Ureter (tissue), 1 donor: ENCODE data around the gene MRPS11. TPM values are rescaled to one million over a fixed set of nuclear protein-coding genes. Genes with fewer than 3 reads are reported as not detected.
"Not testable (repeated sequence)": the region's sequence is repeated elsewhere in the genome, so short reads cannot be mapped to it uniquely, and the experiment has no call there.

Experiments
- DNase-seq: peaks from one replicate; pipeline ENCODE4 v3.0.0-alpha.2; 2020; ENCODE audit warnings: low spot score
- total RNA-seq: library from RNA; stranded (reverse); gene quantifications from one replicate; pipeline ENCODE4 v1.2.4, GENCODE V29; 2023
- donor health status: DM: yes; HTN: yes; CAD: no.

MRPS11 gene
- total RNA-seq, 1 donor from 2014 or later: 46.9 TPM

DNA sequence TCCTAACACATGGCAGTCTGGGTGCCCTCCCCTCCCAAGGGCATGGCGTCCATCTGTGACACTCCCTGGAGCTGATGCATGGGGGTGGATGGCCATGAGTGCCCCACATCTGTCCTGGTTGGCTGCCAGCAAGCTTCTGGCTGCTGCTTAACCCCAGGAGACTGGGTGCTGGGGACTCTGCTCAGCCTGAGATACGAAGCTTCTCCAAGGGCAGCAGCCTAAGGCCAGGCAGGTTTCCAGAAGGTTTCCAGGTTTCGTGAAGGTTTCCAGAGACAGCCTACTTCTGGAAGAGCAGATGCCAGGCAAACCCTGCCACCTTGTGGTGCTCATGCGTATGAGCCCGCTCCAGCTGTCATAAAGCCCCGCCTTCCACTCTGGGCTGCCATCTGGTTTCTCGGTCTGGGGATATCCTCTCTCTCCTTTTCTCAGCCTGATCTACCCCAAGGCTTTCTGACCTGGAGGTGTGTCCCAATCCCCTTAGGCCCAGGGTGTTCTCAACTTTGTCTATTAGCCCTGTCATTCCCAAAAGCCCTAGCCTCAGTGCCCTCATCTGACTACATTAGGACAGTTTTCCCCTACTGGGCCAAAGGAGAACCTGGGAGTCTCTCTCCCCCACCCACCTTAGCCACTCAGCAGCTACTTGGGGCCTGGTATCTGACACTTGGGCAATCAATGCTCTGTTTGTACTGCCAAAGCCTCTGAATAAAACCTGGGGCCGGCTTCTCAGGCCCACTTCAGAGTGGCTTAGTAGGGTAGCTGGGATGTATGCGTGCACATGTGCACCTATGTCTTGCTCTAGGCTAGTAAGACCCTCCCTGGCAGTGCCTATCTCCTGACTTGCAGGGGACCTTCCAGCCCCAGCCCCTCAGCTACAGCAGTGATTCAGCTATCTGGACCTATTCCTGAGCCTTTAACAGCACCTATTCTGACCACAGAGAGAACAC, 12.4 kb upstream of the MRPS11 start:
- peak; percentile 57 for DNase-seq

DNA sequence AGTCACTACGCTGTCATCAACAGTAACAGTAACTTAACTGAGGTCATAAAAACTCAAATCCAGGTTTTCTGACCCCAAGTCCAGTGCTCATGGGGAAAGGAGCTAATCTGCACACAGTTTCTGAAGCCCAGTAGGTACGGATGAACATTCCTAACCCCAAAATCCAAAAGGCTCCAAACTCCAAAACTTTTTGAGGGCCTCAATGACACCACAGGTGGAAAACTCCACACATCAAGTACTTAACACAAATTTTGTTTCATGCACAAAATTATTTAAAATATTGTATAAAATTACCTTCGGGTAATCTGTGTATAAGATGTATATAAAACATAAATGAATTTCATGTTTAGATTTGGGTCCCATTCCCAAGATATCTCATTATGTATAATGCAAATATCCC, 10.8 kb upstream of the MRPS11 start:
- DNase-seq: no peak

DNA sequence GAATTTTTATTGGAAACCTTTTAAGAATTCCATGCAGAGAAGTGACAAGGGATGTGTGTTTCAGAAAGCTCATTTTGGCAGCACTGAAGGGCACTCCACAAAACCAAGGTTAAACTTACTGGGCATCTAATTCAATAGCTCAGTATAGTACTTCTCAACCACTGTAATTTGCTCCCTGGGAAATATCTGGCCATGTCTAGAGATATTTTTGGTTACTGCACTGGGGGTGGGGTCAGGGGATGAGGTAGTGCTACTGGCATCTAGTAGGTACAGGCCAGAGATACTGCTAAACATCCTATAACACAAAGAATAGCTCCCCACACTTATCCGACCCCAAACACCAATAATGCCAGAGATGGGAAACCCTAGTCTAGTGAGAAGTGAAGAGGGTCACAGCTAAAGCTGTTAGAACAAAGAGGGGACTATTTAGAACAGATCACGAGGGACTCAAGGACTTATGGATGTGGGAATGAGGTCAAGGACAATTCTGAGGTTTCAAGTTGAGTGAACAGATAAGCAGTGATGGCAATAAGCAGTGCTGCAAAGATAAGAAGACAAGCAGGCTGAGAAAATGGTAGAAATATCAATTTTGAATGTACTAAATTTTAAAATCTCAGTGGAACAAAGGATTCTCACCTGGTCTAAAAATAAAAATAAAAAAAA, 3.5 kb upstream of the MRPS11 start:
- no peak for DNase-seq

DNA sequence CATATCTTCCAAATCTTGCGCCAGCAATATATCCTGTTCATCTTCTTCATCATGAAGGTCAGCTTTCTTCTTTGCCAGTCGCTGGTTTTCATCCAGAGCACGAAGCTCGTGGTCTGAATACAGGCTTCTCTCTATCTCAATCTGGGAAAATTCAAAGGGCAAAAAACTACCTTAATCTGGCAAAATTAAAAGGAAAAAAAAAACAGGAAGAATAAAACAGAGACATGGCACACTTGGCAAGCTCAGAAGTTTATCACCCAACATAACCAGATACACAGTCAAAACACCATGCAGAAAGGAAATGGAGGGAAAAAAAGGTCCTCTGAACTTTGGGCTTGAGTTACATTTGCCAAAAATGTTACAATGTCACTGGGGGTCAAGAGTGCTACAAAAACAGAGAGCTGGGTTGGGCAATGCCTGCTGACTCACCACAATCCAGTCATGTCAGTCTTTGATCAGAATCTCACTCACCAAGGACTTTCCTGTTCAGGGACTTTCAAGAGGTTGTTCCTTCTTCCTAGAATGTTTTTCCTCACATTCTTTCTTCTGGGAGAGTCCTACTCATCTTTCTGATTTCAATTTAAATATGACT, 1.8 kb upstream of the MRPS11 start:
- no peak for DNase-seq

DNA sequence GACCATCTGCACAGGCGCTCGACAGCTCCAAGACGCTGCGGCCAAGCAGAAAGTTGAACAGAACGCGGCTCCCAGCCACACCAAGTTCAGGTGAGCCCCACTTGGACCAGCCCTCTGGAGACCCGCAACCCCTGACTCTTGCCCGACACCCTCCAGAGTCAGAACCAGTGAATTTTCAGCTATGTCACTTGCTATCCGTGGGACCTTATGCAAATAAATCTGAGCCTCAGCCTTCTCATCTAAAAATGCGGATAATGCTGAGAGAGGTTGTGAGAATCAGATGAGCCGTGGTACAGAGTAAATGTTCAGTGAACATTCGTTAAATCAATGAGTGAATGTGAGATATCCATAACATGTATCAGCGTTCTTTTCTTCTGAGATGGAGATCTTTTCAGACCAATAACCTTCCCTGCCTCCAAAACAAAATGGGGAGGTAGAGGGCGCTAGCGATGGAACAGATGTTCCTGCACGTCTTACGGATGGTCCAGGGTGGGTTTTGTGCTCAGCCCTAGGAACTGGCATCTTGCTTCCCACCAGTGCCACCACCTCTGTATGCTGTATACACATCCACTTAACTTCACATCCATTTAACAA, 524 bp downstream of the MRPS11 start:
- DNase-seq: peak; percentile 29

DNA sequence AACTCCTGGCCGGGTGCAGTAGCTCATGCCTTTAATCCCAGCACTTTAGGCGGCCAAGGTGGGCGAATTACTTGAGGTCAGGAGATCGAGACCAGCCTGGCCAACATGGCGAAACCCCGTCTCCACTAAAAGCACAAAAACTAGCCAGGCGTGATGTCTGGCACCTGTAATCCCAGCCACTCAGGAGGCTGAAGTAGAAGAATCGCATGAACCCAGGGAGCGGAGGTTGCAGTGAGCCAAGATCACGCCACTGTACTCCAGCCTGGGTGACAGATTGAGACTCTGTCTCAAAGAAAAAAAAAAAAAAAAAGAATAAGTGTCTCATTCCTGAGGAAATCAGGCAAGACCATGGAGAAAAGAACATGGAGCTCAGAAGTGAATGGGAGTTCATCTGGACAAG, 1.2 kb downstream of the MRPS11 start:
- peak; percentile 37 for DNase-seq

DNA sequence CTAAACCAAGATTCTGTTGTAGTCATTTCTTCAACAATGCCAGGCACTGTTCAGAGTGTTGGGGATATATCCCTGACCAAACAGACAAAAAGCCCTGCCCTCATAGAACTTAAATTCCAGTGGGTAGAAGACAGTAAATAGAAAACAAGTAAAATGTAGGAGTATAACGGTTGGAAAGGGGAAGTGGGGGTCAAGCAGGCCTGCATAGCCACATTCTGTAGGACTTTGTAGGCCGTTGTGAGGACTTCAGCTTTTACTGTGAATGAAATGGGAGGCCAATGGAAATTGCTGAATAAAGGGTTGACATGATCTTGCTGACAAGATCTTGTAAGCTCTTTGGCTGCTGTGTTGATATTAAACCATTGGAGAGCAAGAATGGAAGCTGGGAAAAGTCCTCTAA, 1.8 kb downstream of the MRPS11 start:
- no peak for DNase-seq

DNA sequence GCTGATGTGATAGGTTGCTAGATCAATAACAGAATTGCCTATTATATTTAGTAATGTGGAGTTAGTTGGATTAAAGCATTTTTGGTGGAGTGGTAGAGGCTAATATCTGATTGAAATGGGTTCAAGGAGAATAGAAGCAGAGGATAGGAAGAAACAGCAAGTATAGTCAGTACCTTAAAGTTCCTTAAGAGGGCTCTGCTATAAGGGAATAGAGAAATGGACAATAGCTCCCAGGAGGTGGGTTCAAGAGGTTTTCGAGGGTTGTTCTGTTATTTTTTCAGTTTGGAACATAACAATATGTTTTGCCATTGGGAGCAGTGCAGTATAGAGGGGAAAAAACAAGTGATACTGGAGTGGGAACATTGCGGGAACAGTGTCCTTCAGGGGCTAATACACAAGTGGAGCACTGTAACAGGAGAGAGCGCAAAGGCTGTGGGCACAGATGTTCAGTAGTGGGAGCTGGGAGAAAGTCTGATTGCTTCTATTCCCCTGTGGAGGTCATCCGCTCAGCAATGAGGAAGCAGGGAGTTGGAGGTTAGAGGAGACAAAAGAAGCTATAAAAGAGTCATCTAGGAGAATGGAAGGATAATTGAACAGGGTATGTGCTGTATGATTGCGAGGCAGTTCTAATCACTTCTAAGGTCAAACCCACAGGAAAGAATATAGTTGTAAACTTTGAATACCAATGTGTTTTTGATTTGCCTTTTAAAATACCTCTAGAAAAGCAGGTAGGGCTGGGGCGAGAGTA, 3.3 kb downstream of the MRPS11 start:
- DNase-seq: no peak

DNA sequence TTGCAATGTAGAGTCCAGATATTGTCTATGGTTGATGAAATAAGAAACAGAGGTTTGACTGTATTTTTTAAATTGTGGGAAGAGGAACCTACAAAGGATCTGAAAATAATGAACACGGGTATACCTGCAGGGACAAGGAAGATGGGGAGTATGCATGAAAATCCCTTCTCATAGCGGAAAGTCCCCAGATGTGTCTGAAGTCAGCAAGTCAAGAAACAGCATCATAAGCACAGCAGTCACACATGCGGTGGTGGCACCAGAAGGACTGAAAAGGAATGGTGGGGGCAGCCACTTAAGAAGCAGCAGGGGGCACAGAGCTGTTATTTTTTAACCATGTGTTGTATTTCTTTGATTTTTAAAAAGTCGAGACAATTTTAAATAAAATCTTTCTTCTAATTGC, 4.7 kb downstream of the MRPS11 start:
- DNase-seq: no peak

DNA sequence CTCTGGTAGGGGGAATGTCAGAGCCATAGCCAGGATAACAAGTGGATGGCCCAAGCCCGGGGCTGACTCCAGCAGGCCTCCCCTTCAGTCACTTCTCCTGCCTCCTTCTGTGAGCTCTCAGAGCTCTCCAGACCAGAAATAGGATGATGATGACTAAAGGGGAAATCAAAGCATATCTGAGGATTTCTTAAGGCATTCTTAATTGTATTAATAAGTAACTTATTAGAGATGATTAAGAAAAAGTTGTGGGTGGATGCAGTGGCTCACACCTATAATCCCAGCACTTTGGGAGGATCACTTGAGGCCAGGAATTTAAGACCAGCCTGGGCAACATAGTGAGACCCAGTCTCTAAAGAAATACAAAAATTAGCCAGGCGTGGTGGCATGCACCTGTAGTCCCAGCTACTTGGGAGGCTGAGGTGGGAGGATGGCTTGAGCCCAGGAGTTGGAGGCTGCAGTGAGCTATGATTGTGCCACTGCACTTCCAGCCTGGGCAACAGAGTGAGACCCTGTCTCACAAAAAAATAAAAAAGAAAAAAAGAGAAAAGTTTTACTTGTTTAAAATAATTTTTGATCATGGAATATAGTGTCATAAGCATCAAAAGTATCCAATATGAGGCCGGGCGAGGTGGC, 6.3 kb downstream of the MRPS11 start:
- not testable (repeated sequence) for DNase-seq

DNA sequence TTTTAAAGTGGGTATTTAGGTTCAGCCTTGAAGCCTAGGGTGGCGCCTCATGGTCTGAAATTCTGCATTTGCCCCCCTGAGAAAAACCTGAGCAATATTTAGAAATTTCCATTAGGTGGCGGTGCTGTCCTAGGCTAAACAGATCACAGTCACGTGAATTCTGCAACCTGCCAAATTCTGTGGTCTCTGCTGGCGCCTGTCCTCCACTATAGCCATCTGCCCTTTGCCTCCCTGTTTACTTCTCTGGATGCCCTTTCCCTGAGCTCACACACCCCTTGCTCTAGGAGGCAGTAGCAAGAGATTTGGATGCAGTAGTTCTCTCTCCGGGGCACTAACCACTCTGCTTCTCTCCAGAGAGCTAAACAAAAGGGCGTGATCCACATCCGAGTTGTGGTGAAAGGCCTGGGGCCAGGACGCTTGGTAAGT, 9.1 kb downstream of the MRPS11 start:
- no peak for DNase-seq

DNA sequence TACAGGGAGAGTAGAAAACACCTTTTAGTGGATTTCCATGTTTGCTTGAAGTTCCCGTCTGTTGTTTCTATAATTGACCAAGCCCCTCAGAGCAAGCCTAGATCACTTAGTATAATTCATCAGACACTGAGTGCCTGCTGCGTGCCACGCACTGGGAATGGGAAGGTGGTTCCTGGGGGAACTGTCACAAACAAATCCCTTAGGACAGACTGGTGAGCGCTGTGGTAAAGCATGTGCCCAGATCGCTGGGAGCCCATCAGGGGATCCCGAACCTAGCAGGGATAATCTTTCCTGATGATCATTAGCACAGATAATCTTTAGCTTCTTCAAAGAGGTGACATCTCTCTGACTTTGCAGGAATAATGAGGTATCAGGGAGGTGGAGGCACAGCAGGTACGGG, 9.6 kb downstream of the MRPS11 start:
- no peak for DNase-seq

DNA sequence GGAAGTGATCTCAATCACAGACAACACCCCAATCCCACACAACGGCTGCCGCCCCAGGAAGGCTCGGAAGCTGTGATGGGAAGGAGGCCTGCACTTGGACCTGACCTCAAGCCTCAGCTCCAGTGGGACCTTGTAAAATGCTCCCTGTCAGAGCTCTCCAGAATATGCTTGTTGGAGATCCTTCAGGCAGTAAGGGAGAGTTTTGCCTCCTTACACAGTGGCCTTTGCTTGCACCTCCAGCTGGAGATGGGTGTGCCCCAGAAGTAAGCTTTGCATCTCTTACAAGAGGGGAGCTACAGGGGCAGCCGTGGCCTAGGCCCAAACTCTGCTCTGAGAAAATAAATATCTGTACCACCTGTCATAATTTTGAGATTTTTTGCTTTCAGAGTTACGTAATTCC, 10.4 kb downstream of the MRPS11 start:
- no peak for DNase-seq

DNA sequence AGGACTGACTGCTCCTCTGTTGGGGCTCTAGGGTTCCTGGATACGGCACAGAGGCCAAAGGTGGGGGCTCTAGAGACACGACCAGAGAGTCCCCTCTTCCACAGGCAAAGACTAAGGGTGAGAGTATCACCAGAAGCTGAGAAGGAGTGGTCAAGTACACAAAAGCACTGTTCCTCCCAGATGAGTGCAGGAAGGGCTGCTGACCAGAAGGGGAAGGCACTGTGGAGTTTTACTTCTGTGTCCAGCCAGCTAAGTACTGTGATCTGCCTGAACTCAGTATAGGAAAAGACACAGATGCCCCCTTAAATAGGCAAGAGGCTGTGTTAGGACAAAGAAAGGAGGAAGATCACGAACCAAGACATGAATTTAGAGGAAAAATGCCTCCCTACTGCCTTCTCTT, 11.7 kb downstream of the MRPS11 start:
- DNase-seq: no peak

DNA sequence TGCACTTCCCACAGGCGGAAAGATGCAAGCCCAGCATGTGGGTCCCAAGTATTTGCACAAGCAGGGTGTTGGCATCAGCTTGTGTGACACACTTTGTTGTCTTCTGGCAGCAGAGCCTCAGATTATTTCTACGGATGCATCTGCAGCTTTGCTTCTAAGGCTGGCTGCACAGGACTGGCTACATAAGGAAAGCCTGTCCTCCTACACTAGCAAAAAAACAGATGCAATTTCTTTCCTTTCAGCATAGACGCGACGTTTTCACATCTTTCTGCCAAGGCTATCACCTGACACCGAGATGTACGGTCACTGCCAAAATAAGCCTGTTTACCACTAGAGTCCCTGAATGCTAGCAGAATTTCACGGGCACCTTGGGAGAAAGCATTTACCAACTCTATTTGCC, 13.5 kb downstream of the MRPS11 start:
- DNase-seq: no peak

DNA sequence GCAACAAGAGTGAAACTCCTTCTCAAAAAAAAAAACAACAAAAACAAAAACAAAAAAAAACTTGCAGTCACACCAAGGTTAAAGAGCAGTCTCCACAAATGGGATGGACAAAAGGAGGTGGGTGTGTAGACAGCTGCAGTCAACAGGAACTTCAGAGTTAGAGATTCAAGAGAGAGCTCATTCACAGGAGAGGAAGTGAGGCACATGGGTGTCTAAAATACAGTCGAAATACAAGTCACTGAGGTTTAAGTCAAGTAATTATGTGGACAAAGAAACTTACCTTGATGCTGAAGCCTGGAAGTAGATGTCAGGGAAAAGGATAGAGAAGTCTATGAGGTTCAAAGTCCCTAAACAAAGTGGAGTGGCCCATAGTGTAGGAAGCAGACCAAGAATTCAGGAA, 14.8 kb downstream of the MRPS11 start:
- DNase-seq: no peak

DNA sequence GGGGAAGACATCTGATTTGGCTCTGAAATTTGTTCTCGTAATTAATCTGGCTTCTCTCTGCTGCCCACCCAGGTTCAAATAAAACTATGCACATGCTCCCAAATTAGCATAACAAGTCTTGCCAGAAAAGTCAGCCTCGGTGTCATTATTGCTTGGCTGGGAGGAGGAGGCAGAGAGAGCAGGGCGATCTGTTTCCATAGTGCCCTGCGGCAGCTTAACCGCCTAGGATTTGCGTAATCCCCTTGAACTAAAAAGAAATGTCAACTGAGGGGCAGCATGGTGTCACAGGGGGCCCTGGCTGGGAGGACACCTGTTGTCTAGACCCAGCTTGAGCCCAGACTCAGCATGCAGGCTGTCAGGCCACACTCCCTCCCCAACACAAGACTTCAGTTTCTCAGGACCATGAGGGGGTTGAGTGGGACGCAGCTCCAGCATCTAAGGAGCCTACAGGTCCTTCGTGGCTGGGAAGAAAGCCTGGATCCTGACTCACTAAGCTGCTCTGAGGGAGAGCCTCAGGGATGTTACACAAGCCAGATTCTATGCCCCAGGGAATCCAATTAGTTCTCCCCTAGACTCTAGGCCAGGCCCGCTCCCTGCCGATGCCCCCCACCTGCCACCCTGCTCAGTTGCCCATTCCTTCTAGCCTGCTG, 17.3 kb downstream of the MRPS11 start:
- no peak for DNase-seq

DNA sequence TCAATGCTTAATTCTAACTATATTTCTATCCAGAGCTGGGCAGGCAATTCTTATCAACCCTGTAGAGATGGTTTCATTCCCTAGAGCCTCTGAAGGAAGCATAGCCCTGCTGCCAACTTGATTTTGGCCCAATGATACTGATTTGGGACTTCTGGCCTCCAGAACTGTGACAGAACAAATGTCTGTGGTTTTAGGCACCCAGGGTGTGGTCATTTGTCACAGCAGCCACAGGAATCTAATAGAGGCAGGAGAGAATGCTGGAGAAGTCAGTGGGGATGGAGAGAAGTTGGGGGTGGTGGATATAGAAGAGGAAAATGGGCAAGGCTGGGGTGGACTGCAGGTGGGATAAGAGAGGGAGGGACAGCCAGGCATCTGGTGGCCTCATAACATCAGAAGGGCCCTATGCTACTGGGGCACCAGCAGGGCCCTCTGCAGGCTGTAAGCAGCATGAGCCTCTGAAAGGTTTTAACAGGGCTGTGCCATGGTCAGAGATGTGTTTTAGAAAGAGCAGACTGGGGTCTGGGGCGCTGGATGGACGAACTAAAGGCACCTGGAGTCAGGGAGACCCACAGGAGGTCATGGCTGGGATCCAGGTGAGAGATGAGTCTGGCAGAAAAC, 19.8 kb downstream of the MRPS11 start:
- DNase-seq: no peak

DNA sequence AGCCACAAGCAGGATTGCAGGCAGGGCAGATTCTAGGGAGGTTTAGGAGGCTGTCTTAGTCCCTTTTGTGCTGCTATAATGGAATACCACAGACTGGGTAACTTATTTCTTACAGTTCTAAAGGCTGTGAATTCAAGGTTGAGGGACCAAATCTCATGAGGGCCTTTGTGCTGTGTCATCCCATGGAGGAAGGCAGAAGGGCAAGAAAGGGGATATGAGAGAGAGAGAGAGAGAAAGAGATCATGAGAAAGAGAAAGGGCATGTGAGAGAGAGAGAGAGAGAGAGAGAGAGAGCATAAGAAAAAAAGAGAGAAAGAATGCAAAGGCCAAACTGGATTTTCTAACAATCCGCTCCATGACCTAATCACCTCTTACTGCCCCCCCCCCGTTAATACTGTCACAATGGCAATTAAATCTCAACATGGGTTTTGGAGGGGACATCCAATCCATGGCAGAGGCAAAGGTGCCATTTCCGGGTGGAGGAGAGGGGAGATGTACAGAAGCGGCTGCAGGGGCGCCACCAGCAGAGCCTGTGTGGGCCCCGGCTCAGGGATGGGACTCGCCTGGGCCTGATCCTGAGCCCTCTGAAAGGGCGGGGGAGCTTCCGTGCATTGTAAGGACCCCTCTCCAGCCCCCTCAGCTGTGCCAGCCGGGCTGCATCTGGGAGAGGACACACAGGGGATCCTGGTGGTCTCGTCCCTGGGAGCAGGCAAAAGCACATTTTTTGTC, 20.5 kb downstream of the MRPS11 start:
- no peak for DNase-seq

DNA sequence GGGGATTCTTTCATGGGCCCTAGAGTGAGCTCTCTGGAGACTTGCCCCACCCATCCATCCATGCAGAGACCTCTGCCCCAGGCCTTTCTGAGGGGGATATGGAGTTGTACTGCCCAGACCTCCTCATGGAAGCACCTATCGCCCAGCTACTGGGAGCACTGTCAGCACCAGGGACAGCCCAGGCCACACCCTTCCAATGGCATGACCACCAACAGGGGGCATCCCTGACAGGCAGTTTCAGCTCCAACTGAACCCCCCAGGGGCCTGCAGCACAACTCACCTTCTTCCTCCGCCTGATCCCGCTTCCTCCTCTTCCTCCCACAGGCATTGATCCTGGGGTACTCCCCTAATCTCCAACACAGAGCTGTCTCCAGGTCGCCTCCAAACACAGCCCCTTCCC, 21.8 kb downstream of the MRPS11 start:
- no peak for DNase-seq
